HEK293 (cell line): Measurements from ENCODE around the gene RASGRP1.

Source experiments
- CTCF ChIA-PET: fragments of 350-600 bp; formaldehyde crosslinking; extraction: SDS; loops from one replicate; lab custom pipeline; 2021; ENCODE audit warnings: antibody characterized with exemption; lab: Yijun Ruan, JAX
- POLR2A ChIA-PET: fragments of 300-600 bp; formaldehyde crosslinking; extraction: SDS; loops from one replicate; lab custom pipeline; 2020; ENCODE audit warnings: antibody characterized with exemption, inconsistent platforms; lab: Yijun Ruan, JAX
- H3K27ac ChIP-seq: fragments of 200-500 bp; sonication (Bioruptor generic); 2 replicates; pipeline ENCODE4 v1.5.1; 2014; ENCODE audit warnings: low read depth, low read length, control low read depth, inconsistent platforms; ENCODE audit errors: extremely low read depth
- H3K36me3 ChIP-seq, 2 experiments: fragments of 200-500 bp in 1 of 2; sonication (Bioruptor generic) in 1 of 2; 1 replicate in 1 of 2; 2 replicates in 1 of 2; pipeline ENCODE4 v1.5.1; 2014 to 2017; ENCODE audit warnings: inconsistent platforms in 2 of 2, low read length in 2 of 2; ENCODE audit not compliant: control insufficient read depth in 2 of 2, insufficient read depth in 1 of 2
- H3K4me1 ChIP-seq: fragments of 200-500 bp; sonication (Bioruptor generic); 2 replicates; pipeline ENCODE4 v1.5.1; 2014; ENCODE audit warnings: mild to moderate bottlenecking, low read length, inconsistent platforms; ENCODE audit not compliant: control insufficient read depth, insufficient read depth
- H3K4me3 ChIP-seq: 2 replicates; pipeline ENCODE4 v1.5.1; 2011; ENCODE audit warnings: low read depth, mild to moderate bottlenecking, control low read depth, low read length, moderate library complexity
- H3K9me3 ChIP-seq: fragments of 200-500 bp; sonication (Bioruptor generic); 2 replicates; pipeline ENCODE4 v1.5.1; 2014; ENCODE audit warnings: low read depth, low read length, inconsistent platforms; ENCODE audit not compliant: control insufficient read depth, insufficient read depth
- BCL11A ChIP-seq: fragments of 450-650 bp; formaldehyde crosslinking; IDR thresholded peaks from 2 replicates; pipeline ENCODE4 v1.5.1; 2016; ENCODE audit warnings: low read depth, missing biosample characterization, missing genetic modification characterization
- EGR2 ChIP-seq: fragments of 450-650 bp; formaldehyde crosslinking; IDR thresholded peaks from 2 replicates; pipeline ENCODE4 v1.5.1; 2016; ENCODE audit warnings: low read depth, missing biosample characterization, missing genetic modification characterization
- GLIS1 ChIP-seq: fragments of 450-650 bp; formaldehyde crosslinking; IDR thresholded peaks from 2 replicates; pipeline ENCODE4 v1.5.1; 2016; ENCODE audit warnings: missing biosample characterization, missing genetic modification characterization
- HOXD13 ChIP-seq: sonication (generic); formaldehyde crosslinking; IDR thresholded peaks from 2 replicates; pipeline ENCODE4 v1.8.0; 2022; ENCODE audit warnings: missing genetic modification reagents, borderline replicate concordance
- MZF1 ChIP-seq: fragments of 450-650 bp; formaldehyde crosslinking; IDR thresholded peaks from 2 replicates; pipeline ENCODE4 v1.5.1; 2017; ENCODE audit warnings: missing biosample characterization, missing genetic modification characterization, borderline replicate concordance
- REPIN1 ChIP-seq: fragments of 450-650 bp; formaldehyde crosslinking; IDR thresholded peaks from 2 replicates; pipeline ENCODE4 v1.5.1; 2017; ENCODE audit warnings: missing biosample characterization, missing genetic modification characterization, low read depth
- SALL2 ChIP-seq: fragments of 450-650 bp; formaldehyde crosslinking; IDR thresholded peaks from 2 replicates; pipeline ENCODE4 v1.5.0; 2017; ENCODE audit warnings: missing biosample characterization, mild to moderate bottlenecking, missing genetic modification characterization, borderline replicate concordance
- SCRT1 ChIP-seq: fragments of 450-650 bp; formaldehyde crosslinking; IDR thresholded peaks from 2 replicates; pipeline ENCODE4 v1.5.1; 2016; ENCODE audit warnings: missing biosample characterization, missing genetic modification characterization, borderline replicate concordance
- SP3 ChIP-seq: fragments of 450-650 bp; formaldehyde crosslinking; IDR thresholded peaks from 2 replicates; pipeline ENCODE4 v1.5.1; 2016; ENCODE audit warnings: missing biosample characterization, missing genetic modification characterization
- ZBTB20 ChIP-seq: fragments of 450-650 bp; formaldehyde crosslinking; IDR thresholded peaks from 2 replicates; pipeline ENCODE4 v1.5.1; 2016; ENCODE audit warnings: missing biosample characterization, missing genetic modification characterization
- ZBTB8A ChIP-seq: fragments of 450-650 bp; formaldehyde crosslinking; IDR thresholded peaks from 2 replicates; pipeline ENCODE4 v1.5.1; 2016; ENCODE audit warnings: missing biosample characterization, missing genetic modification characterization
- ZNF146 ChIP-seq: fragments of 450-650 bp; formaldehyde crosslinking; IDR thresholded peaks from 2 replicates; pipeline ENCODE4 v1.5.1; 2016; ENCODE audit warnings: missing biosample characterization, missing genetic modification characterization
- ZNF16 ChIP-seq: fragments of 450-650 bp; formaldehyde crosslinking; IDR thresholded peaks from 2 replicates; pipeline ENCODE4 v1.5.1; 2016; ENCODE audit warnings: low read depth, missing biosample characterization, missing genetic modification characterization
- ZNF2 ChIP-seq: fragments of 450-650 bp; formaldehyde crosslinking; IDR thresholded peaks from 2 replicates; pipeline ENCODE4 v1.5.1; 2016; ENCODE audit warnings: missing biosample characterization, missing genetic modification characterization
- ZNF341 ChIP-seq: fragments of 450-650 bp; formaldehyde crosslinking; IDR thresholded peaks from 2 replicates; pipeline ENCODE4; 2016; ENCODE audit warnings: low read depth, missing biosample characterization, missing genetic modification characterization
- ZNF391 ChIP-seq: fragments of 450-650 bp; formaldehyde crosslinking; IDR thresholded peaks from 2 replicates; pipeline ENCODE4 v1.5.1; 2016; ENCODE audit warnings: low read depth, missing biosample characterization, missing genetic modification characterization, borderline replicate concordance
- ZNF423 ChIP-seq: fragments of 450-650 bp; formaldehyde crosslinking; IDR thresholded peaks from 2 replicates; pipeline ENCODE4 v1.5.1; 2016; ENCODE audit warnings: missing biosample characterization, missing genetic modification characterization
- ZNF623 ChIP-seq: fragments of 450-650 bp; formaldehyde crosslinking; IDR thresholded peaks from 2 replicates; pipeline ENCODE4 v1.5.1; 2016; ENCODE audit warnings: missing biosample characterization, missing genetic modification characterization
- ZNF626 ChIP-seq: fragments of 450-650 bp; sonication (Bioruptor Pico); formaldehyde crosslinking; IDR thresholded peaks from 2 replicates; pipeline ENCODE4 v1.5.1; 2018; ENCODE audit warnings: missing biosample characterization, missing genetic modification characterization, inconsistent platforms
- ZNF658 ChIP-seq: fragments of 450-650 bp; formaldehyde crosslinking; IDR thresholded peaks from 2 replicates; pipeline ENCODE4; 2016; ENCODE audit warnings: missing biosample characterization, missing genetic modification characterization
- ZNF670 ChIP-seq: fragments of 450-650 bp; formaldehyde crosslinking; IDR thresholded peaks from 2 replicates; pipeline ENCODE4 v1.5.1; 2016; ENCODE audit warnings: missing biosample characterization, missing genetic modification characterization, low read depth
- ZNF707 ChIP-seq: fragments of 450-650 bp; formaldehyde crosslinking; IDR thresholded peaks from 2 replicates; pipeline ENCODE4 v1.5.1; 2016; ENCODE audit warnings: missing biosample characterization, missing genetic modification characterization
- ZNF777 ChIP-seq: fragments of 450-650 bp; formaldehyde crosslinking; IDR thresholded peaks from 2 replicates; pipeline ENCODE4 v1.5.1; 2017; ENCODE audit warnings: missing biosample characterization, missing genetic modification characterization, borderline replicate concordance
- ZNF837 ChIP-seq: fragments of 450-650 bp; formaldehyde crosslinking; IDR thresholded peaks from 2 replicates; pipeline ENCODE4 v1.5.1; 2016; ENCODE audit warnings: missing biosample characterization, missing genetic modification characterization
- TF ChIP-seq, protein P1 (sequence below): fragments of 450-650 bp; formaldehyde crosslinking; IDR thresholded peaks from 2 replicates; pipeline ENCODE4 v1.5.1; 2017; ENCODE audit warnings: missing biosample characterization, missing genetic modification characterization
- TF ChIP-seq, protein P2 (sequence below): fragments of 450-650 bp; formaldehyde crosslinking; IDR thresholded peaks from 2 replicates; pipeline ENCODE4 v1.5.1; 2016; ENCODE audit warnings: missing biosample characterization, missing genetic modification characterization
- TF ChIP-seq, protein P3 (sequence below): fragments of 450-650 bp; formaldehyde crosslinking; IDR thresholded peaks from 2 replicates; pipeline ENCODE4 v1.5.1; 2017; ENCODE audit warnings: missing biosample characterization, missing genetic modification characterization

Gene RASGRP1

DNA sequence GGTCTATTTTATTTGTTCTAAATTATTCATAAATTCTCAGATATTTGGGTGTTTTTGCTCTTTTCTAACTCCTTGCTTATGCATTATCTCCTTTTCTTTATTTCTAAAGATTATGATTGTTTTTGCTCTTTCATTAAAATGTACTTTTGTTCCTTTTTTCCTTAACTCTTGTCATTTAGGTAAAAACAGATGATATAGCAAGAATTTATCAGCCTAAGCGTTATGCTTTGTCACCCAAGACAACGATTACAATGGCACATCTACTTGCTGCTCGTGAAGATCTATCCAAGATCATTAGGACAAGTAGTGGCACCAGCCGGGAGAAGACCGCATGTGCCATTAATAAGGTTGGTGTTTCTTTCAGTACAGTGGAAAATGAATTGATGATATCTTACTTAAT lies 83.5 kb downstream of the RASGRP1 start:
- ChIA-PET POLR2A (no interaction called here), CTCF (interaction anchor here (0.7 kb wide), 1 partner anchor 202 kb away, joined by 3 read pairs; no protein-coding TSS in a partner anchor)
- Histone ChIP-seq H3K4me3 (no peak overlapping the region), H3K9me3 (no peaks in the 10 kb centered on the region), H3K36me3 (peaks cover 12 to 34% of the 10 kb centered on the region in 2 experiments), H3K27ac (no peak overlapping the region), H3K4me1 (no peaks in the 10 kb centered on the region)
- TF ChIP-seq BCL11A (tag by site-specific recombination) = no peak
- TF ChIP-seq, protein P1, sequence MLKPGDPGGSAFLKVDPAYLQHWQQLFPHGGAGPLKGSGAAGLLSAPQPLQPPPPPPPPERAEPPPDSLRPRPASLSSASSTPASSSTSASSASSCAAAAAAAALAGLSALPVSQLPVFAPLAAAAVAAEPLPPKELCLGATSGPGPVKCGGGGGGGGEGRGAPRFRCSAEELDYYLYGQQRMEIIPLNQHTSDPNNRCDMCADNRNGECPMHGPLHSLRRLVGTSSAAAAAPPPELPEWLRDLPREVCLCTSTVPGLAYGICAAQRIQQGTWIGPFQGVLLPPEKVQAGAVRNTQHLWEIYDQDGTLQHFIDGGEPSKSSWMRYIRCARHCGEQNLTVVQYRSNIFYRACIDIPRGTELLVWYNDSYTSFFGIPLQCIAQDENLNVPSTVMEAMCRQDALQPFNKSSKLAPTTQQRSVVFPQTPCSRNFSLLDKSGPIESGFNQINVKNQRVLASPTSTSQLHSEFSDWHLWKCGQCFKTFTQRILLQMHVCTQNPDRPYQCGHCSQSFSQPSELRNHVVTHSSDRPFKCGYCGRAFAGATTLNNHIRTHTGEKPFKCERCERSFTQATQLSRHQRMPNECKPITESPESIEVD (tag by site-specific recombination) = no peak
- TF ChIP-seq ZNF777 (tag by site-specific recombination) = no peak
- no peak for TF ChIP-seq ZNF16 (tag by site-specific recombination)
- no peak for TF ChIP-seq MZF1 (tag by site-specific recombination)

DNA sequence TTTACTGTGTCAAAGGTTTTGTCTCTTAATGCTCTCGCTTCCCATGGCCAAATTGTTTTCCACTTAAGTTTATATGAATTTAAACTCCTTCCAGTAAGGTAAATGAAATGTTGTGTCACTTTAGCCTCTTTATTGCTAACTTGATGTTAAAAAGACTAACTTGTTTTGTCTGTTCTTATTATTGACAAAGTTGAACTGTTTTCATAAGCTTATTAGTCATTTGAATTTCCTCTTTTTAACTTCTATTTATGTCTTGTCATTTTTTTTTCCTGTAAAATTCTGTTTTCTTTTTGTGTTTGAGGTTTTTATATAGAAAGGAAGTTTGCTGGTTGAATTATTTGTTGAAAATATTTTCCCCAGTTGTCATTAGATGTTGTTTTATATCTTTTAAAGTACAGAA lies 84.9 kb downstream of the RASGRP1 start:
- no peak overlapping the region for H3K27ac ChIP-seq
- CTCF ChIA-PET = no interaction called here
- H3K4me1 ChIP-seq = no peaks in the 10 kb centered on the region
- POLR2A ChIA-PET = interaction anchor here (0.7 kb wide), 1 partner anchor 19 kb away, joined by 3 read pairs; no protein-coding TSS in a partner anchor
- TF ChIP-seq ZBTB8A (no peak), SALL2 (tag by site-specific recombination) (no peak), SP3 (tag by site-specific recombination) (no peak), ZNF623 (tag by site-specific recombination) (no peak), ZNF707 (no peak), ZNF423 (no peak), EGR2 (tag by site-specific recombination) (no peak), ZNF391 (tag by site-specific recombination) (no peak), ZNF626 (no peak), ZNF670 (tag by site-specific recombination) (no peak), ZNF837 (tag by site-specific recombination) (no peak), ZBTB20 (tag by site-specific recombination) (no peak), ZNF341 (tag by site-specific recombination) (no peak), SCRT1 (no peak), ZNF146 (tag by site-specific recombination) (no peak)
- TF ChIP-seq, protein P2, sequence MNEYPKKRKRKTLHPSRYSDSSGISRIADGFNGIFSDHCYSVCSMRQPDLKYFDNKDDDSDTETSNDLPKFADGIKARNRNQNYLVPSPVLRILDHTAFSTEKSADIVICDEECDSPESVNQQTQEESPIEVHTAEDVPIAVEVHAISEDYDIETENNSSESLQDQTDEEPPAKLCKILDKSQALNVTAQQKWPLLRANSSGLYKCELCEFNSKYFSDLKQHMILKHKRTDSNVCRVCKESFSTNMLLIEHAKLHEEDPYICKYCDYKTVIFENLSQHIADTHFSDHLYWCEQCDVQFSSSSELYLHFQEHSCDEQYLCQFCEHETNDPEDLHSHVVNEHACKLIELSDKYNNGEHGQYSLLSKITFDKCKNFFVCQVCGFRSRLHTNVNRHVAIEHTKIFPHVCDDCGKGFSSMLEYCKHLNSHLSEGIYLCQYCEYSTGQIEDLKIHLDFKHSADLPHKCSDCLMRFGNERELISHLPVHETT (tag by site-specific recombination) = no peak
- H3K4me3 ChIP-seq = no peak overlapping the region
- H3K36me3 ChIP-seq = peaks cover 17 to 43% of the 10 kb centered on the region in 2 experiments
- H3K9me3 ChIP-seq = no peaks in the 10 kb centered on the region

DNA sequence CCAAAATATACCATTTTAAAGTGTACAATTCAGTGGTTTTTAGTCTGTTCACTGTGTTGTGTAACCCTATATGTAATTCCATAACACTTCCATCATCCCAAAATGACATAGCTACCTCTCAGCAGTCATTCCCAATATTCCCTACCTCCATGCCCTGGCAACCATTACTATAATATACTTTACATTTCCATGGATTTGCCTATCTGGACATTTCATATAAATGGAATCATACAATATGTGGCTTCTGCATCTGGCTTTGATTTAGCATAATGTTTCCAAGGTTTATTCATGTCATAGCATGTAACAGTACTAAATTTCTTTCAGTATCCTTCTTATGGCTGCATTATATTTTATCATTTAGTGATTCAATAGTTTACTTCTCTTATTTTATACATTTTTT lies 85.3 kb downstream of the RASGRP1 start:
- no peak for TF ChIP-seq HOXD13
- TF ChIP-seq REPIN1 (tag by site-specific recombination) = no peak
- TF ChIP-seq ZNF2 (tag by site-specific recombination) = no peak
- TF ChIP-seq, protein P3, sequence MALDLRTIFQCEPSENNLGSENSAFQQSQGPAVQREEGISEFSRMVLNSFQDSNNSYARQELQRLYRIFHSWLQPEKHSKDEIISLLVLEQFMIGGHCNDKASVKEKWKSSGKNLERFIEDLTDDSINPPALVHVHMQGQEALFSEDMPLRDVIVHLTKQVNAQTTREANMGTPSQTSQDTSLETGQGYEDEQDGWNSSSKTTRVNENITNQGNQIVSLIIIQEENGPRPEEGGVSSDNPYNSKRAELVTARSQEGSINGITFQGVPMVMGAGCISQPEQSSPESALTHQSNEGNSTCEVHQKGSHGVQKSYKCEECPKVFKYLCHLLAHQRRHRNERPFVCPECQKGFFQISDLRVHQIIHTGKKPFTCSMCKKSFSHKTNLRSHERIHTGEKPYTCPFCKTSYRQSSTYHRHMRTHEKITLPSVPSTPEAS = no peak
- TF ChIP-seq GLIS1 (tag by site-specific recombination) = no peak
- no peak for TF ChIP-seq ZBTB8A
- TF ChIP-seq ZNF658 (tag by site-specific recombination) = no peak
- no peaks in the 10 kb centered on the region for H3K4me1 ChIP-seq
- no peak overlapping the region for H3K4me3 ChIP-seq
- no peaks in the 10 kb centered on the region for H3K9me3 ChIP-seq
- CTCF ChIA-PET = interaction anchor here (1.5 to 5.6 kb wide), 2 partner anchors 211 to 220 kb away, joined by 3 to 30 read pairs; no protein-coding TSS in a partner anchor
- peaks cover 17 to 48% of the 10 kb centered on the region in 2 experiments for H3K36me3 ChIP-seq
- no peak overlapping the region for H3K27ac ChIP-seq
- POLR2A ChIA-PET = interaction anchor here (0.7 kb wide), 1 partner anchor 19 kb away, joined by 3 read pairs; no protein-coding TSS in a partner anchor
